GM20431 (cell line): ENCODE data around the gene ZFYVE28.

Experiments
- in situ Hi-C: fragments of 300-500 bp; cut with MseI, MboI; formaldehyde crosslinking; loops from one replicate; pipeline ENCODE4 v1.15.0; 2020; ENCODE audit warnings: low sequenced_read_pairs; ENCODE audit not compliant: unreplicated experiment

Gene ZFYVE28

GRCh38 chr4:2300431-2301224, 117.8 kb downstream of the ZFYVE28 start:
- in situ Hi-C loops = no loop called here

- in situ Hi-C loops = no loop called here
Measured at GRCh38 chr4:2299794-2300193, 118.7 kb downstream of the ZFYVE28 start.

GRCh38 chr4:2298532-2298991, 119.9 kb downstream of the ZFYVE28 start:
- in situ Hi-C loops = no loop called here

GRCh38 chr4:2297606-2298531, 120.6 kb downstream of the ZFYVE28 start:
- in situ Hi-C loops = no loop called here

GRCh38 chr4:2296631-2297601, 121.5 kb downstream of the ZFYVE28 start:
- in situ Hi-C loops = no loop called here

- in situ Hi-C loops = no loop called here
Measured at GRCh38 chr4:2295900-2296442, 122.5 kb downstream of the ZFYVE28 start.

GRCh38 chr4:2295500-2295899, 122.9 kb downstream of the ZFYVE28 start:
- in situ Hi-C loops = no loop called here

- in situ Hi-C loops = no loop called here
Measured at GRCh38 chr4:2292646-2293108, 125.8 kb downstream of the ZFYVE28 start.

- in situ Hi-C loops = no loop called here
Measured at GRCh38 chr4:2291705-2292645, 126.5 kb downstream of the ZFYVE28 start.

GRCh38 chr4:2290974-2291704, 127.3 kb downstream of the ZFYVE28 start:
- in situ Hi-C loops = no loop called here

- in situ Hi-C loops = no loop called here
Measured at GRCh38 chr4:2290488-2290887, 128.0 kb downstream of the ZFYVE28 start.

GRCh38 chr4:2289955-2290333, 128.5 kb downstream of the ZFYVE28 start:
- in situ Hi-C loops = no loop called here

- in situ Hi-C loops = no loop called here
Measured at GRCh38 chr4:2289311-2289954, 129.0 kb downstream of the ZFYVE28 start.

GRCh38 chr4:2288051-2288541, 130.3 kb downstream of the ZFYVE28 start:
- in situ Hi-C loops = no loop called here

GRCh38 chr4:2287594-2287915, 130.9 kb downstream of the ZFYVE28 start:
- in situ Hi-C loops = no loop called here

- in situ Hi-C loops = no loop called here
Measured at GRCh38 chr4:2286904-2287593, 131.4 kb downstream of the ZFYVE28 start.
